ENCODE measurements around the gene CCDC63.

- TF ChIP-seq MAX (IDR thresholded peaks at IDR 0.05; ENCODE audit: insufficient read depth, insufficient read length): no peak
- no peak for TF ChIP-seq CTCF (IDR thresholded peaks at IDR 0.05; ENCODE audit: extremely low read depth in 1 of 2, insufficient read depth in 1 of 2, low read depth in 1 of 2, low read length in 2 of 2)
- no peak for TF ChIP-seq EZH2 (IDR thresholded peaks at IDR 0.05; ENCODE audit: borderline replicate concordance, low read depth, low read length, severe bottlenecking)
- TF ChIP-seq POLR2A (IDR thresholded peaks at IDR 0.05; ENCODE audit: low read depth, low read length): no peak
- TF ChIP-seq GATA2 (IDR thresholded peaks at IDR 0.05; ENCODE audit: insufficient read depth, insufficient read length, low read depth, low read length): no peak
- TF ChIP-seq POLR2AphosphoS5 (IDR thresholded peaks at IDR 0.05; ENCODE audit: insufficient read depth, low read depth, low read length): no peak
- TF ChIP-seq JUN (IDR thresholded peaks at IDR 0.05; ENCODE audit: borderline replicate concordance, insufficient read depth, insufficient read length, low read depth): no peak
- TF ChIP-seq MYC (IDR thresholded peaks at IDR 0.05; ENCODE audit: low read depth, low read length): no peak
Measured at GRCh38 chr12:110809149-110809548, 37.6 kb upstream of the CCDC63 start.

Data from endothelial cell of umbilical vein (primary cell).